Endothelial cell of umbilical vein (primary cell): ENCODE measurements around the gene PKHD1. TPM values are rescaled to one million over a fixed set of nuclear protein-coding genes. Genes with fewer than 3 reads are reported as not detected.

Source experiments
- BruUV-seq: library from RNA; stranded (reverse); fragments of 400-500 nt; replicated peaks from 2 replicates; lab custom pipeline; 2021; lab: Mats Ljungman, UMichigan
- CTCF ChIA-PET: fragments of 300-600, 350-600 bp; sonication (Branson Sonifier 250); formaldehyde crosslinking; loops from one replicate; lab custom pipeline; 2021; ENCODE audit warnings: antibody characterized with exemption, inconsistent platforms; lab: Charles Lee
- POLR2A ChIA-PET: fragments of 300-600, 350-600 bp; sonication (Branson Sonifier 250); formaldehyde crosslinking; loops from one replicate; lab custom pipeline; 2021; ENCODE audit warnings: antibody characterized with exemption, inconsistent platforms; lab: Charles Lee
- DNase-seq: peaks from one replicate; pipeline ENCODE4 v3.0.0-alpha.2; 2011; ENCODE audit warnings: low read depth, low spot score
- FAIRE-seq: peaks from 2 replicates; lab custom pipeline; 2011; peaks lifted over from hg19 to GRCh38; lab: Jason Lieb, UNC
- H2AFZ ChIP-seq: 2 replicates; pipeline ENCODE4 v1.6.0; 2012; ENCODE audit warnings: low read depth, low read length, control low read depth, inconsistent platforms
- H3K27ac ChIP-seq: 2 replicates; pipeline ENCODE4 v1.5.1; 2011; ENCODE audit warnings: low read depth, mild to moderate bottlenecking, control low read depth, low read length, moderate library complexity; ENCODE audit not compliant: insufficient read depth
- H3K27me3 ChIP-seq, 2 experiments: 2 replicates each; pipeline versions ENCODE4 v1.6.0 to v1.6.1; 2011; ENCODE audit warnings: low read length in 2 of 2, mixed read lengths in 1 of 2; ENCODE audit not compliant: control insufficient read depth in 2 of 2, insufficient read depth in 2 of 2
- H3K36me3 ChIP-seq, 2 experiments: 2 replicates in 1 of 2; 3 replicates in 1 of 2; pipeline ENCODE4 v1.5.1; 2011; ENCODE audit warnings: low read length in 2 of 2, mild to moderate bottlenecking in 1 of 2, moderate library complexity in 1 of 2; ENCODE audit not compliant: control insufficient read depth in 2 of 2, insufficient read depth in 2 of 2; ENCODE audit errors: extremely low read depth in 1 of 2
- H3K4me1 ChIP-seq: 3 replicates; pipeline ENCODE4 v1.5.1; 2011; ENCODE audit warnings: mild to moderate bottlenecking, low read length; ENCODE audit not compliant: control insufficient read depth, insufficient read depth; ENCODE audit errors: extremely low read depth
- H3K4me2 ChIP-seq: 2 replicates; pipeline ENCODE4 v1.6.1; 2011; ENCODE audit warnings: low read length, control low read depth, mixed read lengths; ENCODE audit not compliant: insufficient read depth
- H3K4me3 ChIP-seq, 3 experiments: fragments of 200-600 bp in 1 of 3; sonication (generic), shearing (Covaris generic) in 1 of 3; replicated peaks in 1 of 3; 2 replicates each; pipeline ENCODE4 v1.5.1; 2011 to 2016; ENCODE audit warnings: control low read depth in 3 of 3, low read length in 3 of 3, mild to moderate bottlenecking in 2 of 3, inconsistent platforms in 1 of 3, low read depth in 1 of 3, moderate library complexity in 1 of 3; ENCODE audit not compliant: insufficient read depth in 1 of 3
- H3K79me2 ChIP-seq: 2 replicates; pipeline ENCODE4 v1.6.0; 2012; ENCODE audit warnings: low read length, inconsistent platforms; ENCODE audit not compliant: control insufficient read depth, insufficient read depth
- H3K9ac ChIP-seq: replicated peaks from 2 replicates; pipeline ENCODE3; 2011; ENCODE audit warnings: low read length, control low read depth; ENCODE audit not compliant: insufficient read depth; ENCODE audit errors: extremely low read depth
- H3K9me1 ChIP-seq: replicated peaks from 3 replicates; pipeline ENCODE4 v1.6.0; 2011; ENCODE audit warnings: mild to moderate bottlenecking, low read length; ENCODE audit not compliant: control insufficient read depth, insufficient read depth; ENCODE audit errors: extremely low read depth
- H3K9me3 ChIP-seq: replicated peaks from 2 replicates; pipeline ENCODE4 v1.5.1; 2012; ENCODE audit warnings: low read length, inconsistent platforms; ENCODE audit not compliant: control insufficient read depth, insufficient read depth
- H4K20me1 ChIP-seq: replicated peaks from 2 replicates; pipeline ENCODE3; 2011; ENCODE audit warnings: mild to moderate bottlenecking, low read length; ENCODE audit not compliant: control insufficient read depth, insufficient read depth; ENCODE audit errors: extremely low read depth
- CTCF ChIP-seq, 2 donors: IDR thresholded peaks; 1 replicate in 1 of 2; 2 replicates in 1 of 2; pipeline ENCODE4 v1.5.1; 2011; ENCODE audit warnings: low read length in 2 of 2, mild to moderate bottlenecking in 2 of 2, moderate library complexity in 2 of 2, control low read depth in 1 of 2, inconsistent platforms in 1 of 2, low read depth in 1 of 2; ENCODE audit not compliant: insufficient read depth in 1 of 2; ENCODE audit errors: extremely low read depth in 1 of 2
- EZH2 ChIP-seq: IDR thresholded peaks from 2 replicates; pipeline ENCODE4 v1.6.1; 2012; ENCODE audit warnings: borderline replicate concordance, low read depth, mild to moderate bottlenecking, moderate library complexity, low read length, inconsistent platforms; ENCODE audit not compliant: severe bottlenecking
- FOS ChIP-seq: IDR thresholded peaks from 2 replicates; pipeline ENCODE4 v1.6.1; 2011; ENCODE audit warnings: mild to moderate bottlenecking, low read length, moderate library complexity, borderline replicate concordance; ENCODE audit not compliant: insufficient read depth
- GATA2 ChIP-seq: IDR thresholded peaks from 2 replicates; pipeline ENCODE4 v1.7.0; 2011; ENCODE audit warnings: low read depth, mild to moderate bottlenecking, moderate library complexity, mixed read lengths, low read length; ENCODE audit not compliant: insufficient read length, insufficient read depth
- JUN ChIP-seq: IDR thresholded peaks from 2 replicates; pipeline ENCODE4 v1.6.1; 2011; ENCODE audit warnings: borderline replicate concordance, low read depth; ENCODE audit not compliant: insufficient read length, insufficient read depth
- MAX ChIP-seq: IDR thresholded peaks from 2 replicates; pipeline ENCODE4 v1.6.1; 2011; ENCODE audit not compliant: insufficient read depth, insufficient read length
- MYC ChIP-seq: IDR thresholded peaks from one replicate; pipeline ENCODE4 v1.6.1; 2011; ENCODE audit warnings: mild to moderate bottlenecking, low read depth, low read length
- POLR2A ChIP-seq: IDR thresholded peaks from 2 replicates; pipeline ENCODE4 v1.6.1; 2012; ENCODE audit warnings: low read depth, mild to moderate bottlenecking, control low read depth, low read length
- POLR2AphosphoS5 ChIP-seq: IDR thresholded peaks from 2 replicates; pipeline ENCODE4 v1.6.1; 2012; ENCODE audit warnings: low read depth, mild to moderate bottlenecking, control low read depth, low read length, moderate library complexity; ENCODE audit not compliant: insufficient read depth
- dilution Hi-C: fragments of 300-500 bp; cut with MboI; formaldehyde crosslinking; loops from one replicate; pipeline ENCODE4 v1.15.0; 2019; ENCODE audit warnings: low sequenced_read_pairs; ENCODE audit not compliant: extremely low pct_ligation_motif_present
- intact Hi-C: fragments of 100-400 bp; cut with micrococcal nuclease; formaldehyde crosslinking; loops from one replicate; pipeline ENCODE4 v1.10.0; 2022
- polyA plus RNA-seq, 4 experiments: library from polyadenylated mRNA; depleted of rRNA in 3 of 4; stranded (reverse) in 3 of 4; unstranded in 1 of 4; fragments of >200 nt; gene quantifications; 2 replicates each; pipeline versions ENCODE4 v1.2.1 to v1.2.3, GENCODE V29; 2011 to 2012; ENCODE audit warnings: missing spikeins in 1 of 4
- total RNA-seq: library from RNA; stranded (reverse); gene quantifications from 2 replicates; pipeline ENCODE4 v1.2.3, GENCODE V29; 2021

Gene PKHD1
- total and polyA plus RNA-seq, 2 donors (not counting 3 experiments of a cell fraction or from before 2014, with no cell fraction given), result not detected

- H3K9ac ChIP-seq, result no peak overlapping the region
- H3K9me1 ChIP-seq, result no peaks in the 10 kb centered on the region
- no TSS peak for BruUV-seq
- no peak overlapping the region for H3K4me2 ChIP-seq
- no peak for TF ChIP-seq MAX
- TF ChIP-seq POLR2AphosphoS5, result no peak
- TF ChIP-seq POLR2A, result no peak
- no peak for TF ChIP-seq JUN
- no peak for TF ChIP-seq MYC
- no peak for TF ChIP-seq EZH2
- no peak for TF ChIP-seq GATA2
- TF ChIP-seq CTCF (IDR thresholded peaks at IDR 0.05; ENCODE audit: extremely low read depth in 1 of 2, insufficient read depth in 1 of 2, low read depth in 1 of 2, low read length in 2 of 2), result no peak
- TF ChIP-seq FOS, result no peak
- no peaks in the 10 kb centered on the region for H4K20me1 ChIP-seq
- no peaks in the 10 kb centered on the region for H3K36me3 ChIP-seq
- no peaks in the 10 kb centered on the region for H3K79me2 ChIP-seq
- FAIRE-seq, result no peak
- dilution Hi-C loops, result no loop called here
- H2AFZ ChIP-seq, result no peak overlapping the region
- H3K27ac ChIP-seq, result no peak overlapping the region
- H3K9me3 ChIP-seq, result no peaks in the 10 kb centered on the region
- DNase-seq, result no peak
- H3K4me3 ChIP-seq, result no peak overlapping the region
- no peaks in the 10 kb centered on the region for H3K4me1 ChIP-seq
- no peaks in the 10 kb centered on the region for H3K27me3 ChIP-seq
- intact Hi-C loops, result no loop called here
- POLR2A ChIA-PET, result no interaction called here
- CTCF ChIA-PET, result no interaction called here
These were observed 245.8 kb downstream of the PKHD1 start for GRCh38 chr6:51841626-51842025.
